ENCODE data around the gene CEP250. TPM values are rescaled to one million over a fixed set of nuclear protein-coding genes. Genes with fewer than 3 reads are reported as not detected.

Gene CEP250
- total and polyA plus RNA-seq, 9 donors = 11.7 to 44.2 (median 25.8) TPM

DNA sequence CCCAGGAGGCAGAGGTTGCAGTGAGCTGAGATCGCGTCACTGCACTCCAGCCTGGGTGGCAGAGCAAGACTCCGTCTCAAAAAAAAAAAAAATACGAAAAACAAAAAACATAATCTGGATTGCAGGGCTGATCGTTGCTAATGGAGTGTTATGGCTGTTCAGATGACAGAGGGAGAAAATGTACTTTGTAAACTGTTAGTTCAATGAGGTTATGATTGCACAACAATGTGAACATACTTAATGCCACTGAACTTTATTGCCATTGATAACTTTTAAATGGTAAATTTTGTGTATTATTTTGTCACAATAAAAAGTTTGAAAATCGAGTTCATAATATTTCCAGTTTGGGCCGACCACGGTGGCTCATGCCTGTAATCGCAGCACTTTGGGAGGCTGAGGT is 63.6 kb downstream of the CEP250 start:
- DNase-seq = no peak
- intact Hi-C loops (cut with DNase I) = no loop called here
- H3K27me3 ChIP-seq = no peaks in the 10 kb centered on the region
- H3K27ac ChIP-seq = no peak overlapping the region
- WGBS, 3 donors = 78 to 86% (median 85%) methylated on average over 9 of the region's 9 CpGs
- H3K4me1 ChIP-seq (ENCODE audit: insufficient read depth) = no peaks in the 10 kb centered on the region
- H3K36me3 ChIP-seq = no peaks in the 10 kb centered on the region
- no peak overlapping the region for H3K4me3 ChIP-seq
- no peaks in the 10 kb centered on the region for H3K9me3 ChIP-seq
- TF ChIP-seq EP300 (IDR thresholded peaks at IDR 0.05) (no peak), POLR2A (IDR thresholded peaks at IDR 0.05) (no peak)
- TF ChIP-seq, protein P1, sequence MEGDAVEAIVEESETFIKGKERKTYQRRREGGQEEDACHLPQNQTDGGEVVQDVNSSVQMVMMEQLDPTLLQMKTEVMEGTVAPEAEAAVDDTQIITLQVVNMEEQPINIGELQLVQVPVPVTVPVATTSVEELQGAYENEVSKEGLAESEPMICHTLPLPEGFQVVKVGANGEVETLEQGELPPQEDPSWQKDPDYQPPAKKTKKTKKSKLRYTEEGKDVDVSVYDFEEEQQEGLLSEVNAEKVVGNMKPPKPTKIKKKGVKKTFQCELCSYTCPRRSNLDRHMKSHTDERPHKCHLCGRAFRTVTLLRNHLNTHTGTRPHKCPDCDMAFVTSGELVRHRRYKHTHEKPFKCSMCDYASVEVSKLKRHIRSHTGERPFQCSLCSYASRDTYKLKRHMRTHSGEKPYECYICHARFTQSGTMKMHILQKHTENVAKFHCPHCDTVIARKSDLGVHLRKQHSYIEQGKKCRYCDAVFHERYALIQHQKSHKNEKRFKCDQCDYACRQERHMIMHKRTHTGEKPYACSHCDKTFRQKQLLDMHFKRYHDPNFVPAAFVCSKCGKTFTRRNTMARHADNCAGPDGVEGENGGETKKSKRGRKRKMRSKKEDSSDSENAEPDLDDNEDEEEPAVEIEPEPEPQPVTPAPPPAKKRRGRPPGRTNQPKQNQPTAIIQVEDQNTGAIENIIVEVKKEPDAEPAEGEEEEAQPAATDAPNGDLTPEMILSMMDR (IDR thresholded peaks at IDR 0.05) = no peak

DNA sequence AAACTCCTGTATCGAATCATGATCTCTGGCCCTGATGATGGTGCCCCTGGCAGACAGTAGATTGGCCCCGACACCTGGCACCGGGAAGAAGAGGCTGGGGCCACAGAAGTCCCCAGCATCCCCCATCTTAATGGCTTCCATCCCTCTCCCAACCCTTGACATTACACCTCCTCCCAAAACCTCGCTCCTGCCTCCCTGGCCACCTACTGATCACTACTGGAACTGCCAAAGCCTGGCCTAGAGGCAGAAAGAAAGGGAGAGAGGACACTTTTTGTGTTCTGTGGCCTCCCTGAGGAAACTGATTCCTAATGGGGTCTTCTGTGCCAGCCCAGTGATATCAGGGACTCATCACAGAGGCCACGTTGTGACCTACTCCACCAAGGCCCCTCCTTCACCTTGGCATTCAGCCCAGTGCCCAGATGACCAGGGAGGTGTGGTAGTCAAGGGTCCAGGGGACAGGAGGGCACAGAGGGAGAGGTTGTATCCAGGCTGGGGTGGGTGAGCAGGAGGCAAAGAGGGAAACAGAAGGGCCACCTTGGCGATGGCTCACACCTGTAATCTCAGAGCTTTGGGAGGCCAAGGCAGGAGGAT is 68.0 kb downstream of the CEP250 start:
- DNase-seq = no peak

GRCh38 chr20:35525639-35526038 is 70.2 kb downstream of the CEP250 start:
- Histone ChIP-seq H3K9me3 (no peaks in the 10 kb centered on the region), H3K4me1 (ENCODE audit: insufficient read depth) (no peaks in the 10 kb centered on the region), H3K36me3 (no peaks in the 10 kb centered on the region), H3K27me3 (no peaks in the 10 kb centered on the region), H3K4me3 (no peak overlapping the region), H3K27ac (no peak overlapping the region)
- DNase-seq = no peak
- no peak for TF ChIP-seq EP300 (IDR thresholded peaks at IDR 0.05)
- no peak for TF ChIP-seq POLR2A (IDR thresholded peaks at IDR 0.05)
- TF ChIP-seq, protein P1 (IDR thresholded peaks at IDR 0.05) = no peak
- WGBS, 3 donors = 91 to 96% (median 95%) methylated on average over 1 of the region's 1 CpG
- intact Hi-C loops (cut with DNase I) = no loop called here

More for the DNA sequence above, 68.0 kb downstream of the CEP250 start:
- TF ChIP-seq, protein P1 (IDR thresholded peaks at IDR 0.05) = no peak
- TF ChIP-seq EP300 (IDR thresholded peaks at IDR 0.05) (no peak), POLR2A (IDR thresholded peaks at IDR 0.05) (no peak)
- Histone ChIP-seq H3K27ac (no peak overlapping the region), H3K27me3 (no peaks in the 10 kb centered on the region), H3K4me1 (ENCODE audit: insufficient read depth) (no peaks in the 10 kb centered on the region), H3K4me3 (no peak overlapping the region), H3K36me3 (no peaks in the 10 kb centered on the region), H3K9me3 (no peaks in the 10 kb centered on the region)
- 68 to 74% (median 69%) methylated on average over 6 of the region's 6 CpGs for WGBS, 3 donors
- intact Hi-C loops (cut with DNase I) = no loop called here

- TF ChIP-seq POLR2A (IDR thresholded peaks at IDR 0.05) = no peak
- no peak for TF ChIP-seq EP300 (IDR thresholded peaks at IDR 0.05)
- TF ChIP-seq, protein P1 (IDR thresholded peaks at IDR 0.05) = no peak
- DNase-seq = no peak
- no peaks in the 10 kb centered on the region for H3K27me3 ChIP-seq
- H3K27ac ChIP-seq = no peak overlapping the region
- no peaks in the 10 kb centered on the region for H3K9me3 ChIP-seq
- no peak overlapping the region for H3K4me3 ChIP-seq
- intact Hi-C loops (cut with DNase I) = no loop called here
- no peaks in the 10 kb centered on the region for H3K4me1 ChIP-seq (ENCODE audit: insufficient read depth)
- 81 to 84% (median 83%) methylated on average over 12 of the region's 12 CpGs for whole genome bisulfite sequencing, 3 donors
- no peaks in the 10 kb centered on the region for H3K36me3 ChIP-seq
Measured at GRCh38 chr20:35527122-35527769, 71.8 kb downstream of the CEP250 start.
